Muscle of leg (tissue), 16 donors: ENCODE data around the gene TRABD2B. TPM values are rescaled to one million over a fixed set of nuclear protein-coding genes. Genes with fewer than 3 reads are reported as not detected.
A peak's percentile ranks its signal among the peaks of the same experiment; 100 is the strongest.

ENCODE experiments used
- DNase-seq: peaks from one replicate; pipeline ENCODE4 v3.0.0; 2013
- H3K27ac ChIP-seq: one replicate; pipeline ENCODE4 v1.5.1; 2013; ENCODE audit warnings: mild to moderate bottlenecking, low read length, control low read depth
- H3K27me3 ChIP-seq: one replicate; pipeline ENCODE4 v1.6.1; 2013; ENCODE audit warnings: low read length; ENCODE audit not compliant: control insufficient read depth, insufficient read depth
- H3K36me3 ChIP-seq: one replicate; pipeline ENCODE4 v1.6.1; 2013; ENCODE audit warnings: low read length; ENCODE audit not compliant: control insufficient read depth, insufficient read depth
- H3K4me1 ChIP-seq: one replicate; pipeline ENCODE4 v1.6.1; 2013; ENCODE audit warnings: low read length; ENCODE audit not compliant: control insufficient read depth, insufficient read depth
- H3K4me3 ChIP-seq: one replicate; pipeline ENCODE4 v1.5.1; 2013; ENCODE audit warnings: low read length, control low read depth
- H3K9me3 ChIP-seq: replicated peaks from 2 replicates; pipeline ENCODE4 v1.6.1; 2013; ENCODE audit warnings: low read depth, low read length; ENCODE audit not compliant: control insufficient read depth
- WGBS: methylation state at CpG from one replicate; pipeline ENCODE4 v1.1.5; 2013; ENCODE audit warnings: missing lambda C conversion rate; ENCODE audit not compliant: insufficient coverage; 5-methylcytosine and 5-hydroxymethylcytosine counted together
- long read RNA-seq, 11 donors: transcript quantifications; one replicate each; lab custom pipeline, GENCODE V29; 2026
- polyA plus RNA-seq, 8 donors: library from polyadenylated mRNA; unstranded; fragments of 120-200 nt; gene quantifications; one replicate each; pipeline versions ENCODE4 v1.2.1 to v1.2.3, GENCODE V29; 2013; ENCODE audit warnings: inconsistent platforms in 1 of 8, low replicate concordance in 1 of 8; ENCODE audit not compliant: insufficient read length in 8 of 8, insufficient read depth in 1 of 8
- total RNA-seq: library from RNA; stranded (reverse); fragments of 120-200 nt; gene quantifications from one replicate; pipeline ENCODE4 v1.2.4, GENCODE V29; 2013

Gene TRABD2B
- 1.1 TPM for total RNA-seq
- polyA plus RNA-seq, result 1 to 10 TPM; 3.0 to 7.0 (median 4.7) TPM
- long read RNA-seq, donor 1, full-length matches to known transcripts, result 1 of 1 reads
- long read RNA-seq, donor 1, partial matches to known transcripts, result 0 of 1 reads
- long read RNA-seq, donor 1, other reads (novel, unspliced or antisense), result 0 of 1 reads
- long read RNA-seq, donor 2, result 0 reads
- long read RNA-seq, donor 3, result 0 reads
- long read RNA-seq, donor 4, result 0 reads
- long read RNA-seq, donor 5, full-length matches to known transcripts, result 1 of 1 reads
- long read RNA-seq, donor 5, partial matches to known transcripts, result 0 of 1 reads
- long read RNA-seq, donor 5, other reads (novel, unspliced or antisense), result 0 of 1 reads
- long read RNA-seq, donor 6, result 0 reads
- long read RNA-seq, donor 7, full-length matches to known transcripts, result 1 of 1 reads
- long read RNA-seq, donor 7, partial matches to known transcripts, result 0 of 1 reads
- long read RNA-seq, donor 7, other reads (novel, unspliced or antisense), result 0 of 1 reads
- long read RNA-seq, donor 8, result 0 reads
- long read RNA-seq, donor 9, full-length matches to known transcripts, result 1 of 1 reads
- long read RNA-seq, donor 9, partial matches to known transcripts, result 0 of 1 reads
- long read RNA-seq, donor 9, other reads (novel, unspliced or antisense), result 0 of 1 reads
- long read RNA-seq, donor 10, result 0 reads
- long read RNA-seq, donor 11, result 0 reads

DNA sequence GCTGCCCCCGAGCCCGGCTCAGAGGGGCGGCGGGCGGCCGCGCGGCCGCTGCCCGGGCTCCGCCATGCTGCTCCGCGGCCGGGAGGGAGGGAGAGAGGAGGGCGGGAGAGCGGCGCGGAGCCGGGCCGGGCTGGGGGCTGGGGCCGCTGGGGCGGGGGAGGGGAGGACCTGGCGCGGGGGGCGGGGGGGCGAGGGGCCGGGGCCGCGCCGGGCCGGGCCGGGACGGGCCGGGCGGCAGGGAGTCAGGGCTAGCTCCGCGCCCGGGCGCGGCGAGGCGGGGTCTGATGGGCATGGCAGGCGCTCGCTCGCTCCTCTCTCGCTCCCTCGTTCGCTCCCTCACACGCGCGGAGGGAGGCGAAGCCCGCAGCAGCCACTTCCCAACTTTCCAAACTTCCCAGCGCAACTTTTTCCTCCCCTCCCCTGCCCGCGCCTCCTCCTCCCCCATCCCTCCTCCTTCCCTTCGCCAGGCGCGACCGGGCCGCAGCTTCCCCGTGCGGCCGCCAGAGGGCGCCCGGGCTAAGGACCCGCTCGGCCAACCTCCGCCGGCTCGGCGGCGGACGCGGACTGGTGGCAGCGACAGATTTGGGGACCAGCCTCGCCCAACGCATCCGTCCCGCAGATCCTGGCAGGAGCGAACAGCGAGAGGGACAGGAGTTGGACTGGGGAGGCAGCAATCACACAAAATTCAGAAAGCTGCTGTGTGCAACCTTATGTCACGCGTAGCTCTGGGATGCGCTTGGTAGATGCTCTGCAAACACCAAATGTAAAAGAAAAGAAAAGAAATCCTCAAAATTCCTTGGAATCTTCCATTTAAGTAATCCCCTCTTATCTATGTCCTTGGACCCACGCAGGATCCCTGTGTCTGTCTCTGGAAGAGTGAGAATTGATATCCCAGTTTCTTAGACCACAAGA lies at the start of gene TRABD2B:
TSS of gene TRABD2B (minus strand) at position 97 of the 912 bp plus-strand sequence.
- peak; percentile 95 for DNase-seq
- Histone ChIP-seq H3K4me3 (peak within 1 kb of the TSS; percentile 55), H3K4me1 (peaks cover 9% of the 10 kb centered on the region), H3K9me3 (no peaks in the 10 kb centered on the region), H3K36me3 (peaks cover 6% of the 10 kb centered on the region), H3K27me3 (peaks cover 39% of the 10 kb centered on the region), H3K27ac (peak within 1 kb of the TSS; percentile 63)
- WGBS, result under 1% methylated on average over 60 of the region's 86 CpGs

GRCh38 chr1:48044311-48044710 lies 47.1 kb upstream of the TRABD2B start:
- H3K4me3 ChIP-seq, result no peak overlapping the region
- no CpG with 5 or more reads among the region's 2 CpGs for WGBS
- H3K27ac ChIP-seq, result no peak overlapping the region
- H3K4me1 ChIP-seq, result peaks cover 31% of the 10 kb centered on the region
- no peaks in the 10 kb centered on the region for H3K36me3 ChIP-seq
- DNase-seq, result no peak
- H3K9me3 ChIP-seq, result no peaks in the 10 kb centered on the region
- peaks cover 3% of the 10 kb centered on the region for H3K27me3 ChIP-seq

- peaks cover 31% of the 10 kb centered on the region for H3K4me1 ChIP-seq
- no peaks in the 10 kb centered on the region for H3K36me3 ChIP-seq
- H3K27me3 ChIP-seq, result peaks cover 3% of the 10 kb centered on the region
- H3K4me3 ChIP-seq, result no peak overlapping the region
- H3K9me3 ChIP-seq, result no peaks in the 10 kb centered on the region
- H3K27ac ChIP-seq, result no peak overlapping the region
- 76% methylated on average over 2 of the region's 2 CpGs for WGBS
- no peak for DNase-seq
Observed at GRCh38 chr1:48043622-48044021, 46.4 kb upstream of the TRABD2B start.

GRCh38 chr1:48040154-48040553 lies 43.0 kb upstream of the TRABD2B start:
- H3K4me1 ChIP-seq, result peaks cover 35% of the 10 kb centered on the region
- peak; percentile 63 for DNase-seq
- peaks cover 6% of the 10 kb centered on the region for H3K27me3 ChIP-seq
- 20% methylated on average over 3 of the region's 6 CpGs for WGBS
- H3K4me3 ChIP-seq, result no peak overlapping the region
- no peaks in the 10 kb centered on the region for H3K36me3 ChIP-seq
- no peaks in the 10 kb centered on the region for H3K9me3 ChIP-seq
- peak overlapping the region; percentile 65 for H3K27ac ChIP-seq

DNA sequence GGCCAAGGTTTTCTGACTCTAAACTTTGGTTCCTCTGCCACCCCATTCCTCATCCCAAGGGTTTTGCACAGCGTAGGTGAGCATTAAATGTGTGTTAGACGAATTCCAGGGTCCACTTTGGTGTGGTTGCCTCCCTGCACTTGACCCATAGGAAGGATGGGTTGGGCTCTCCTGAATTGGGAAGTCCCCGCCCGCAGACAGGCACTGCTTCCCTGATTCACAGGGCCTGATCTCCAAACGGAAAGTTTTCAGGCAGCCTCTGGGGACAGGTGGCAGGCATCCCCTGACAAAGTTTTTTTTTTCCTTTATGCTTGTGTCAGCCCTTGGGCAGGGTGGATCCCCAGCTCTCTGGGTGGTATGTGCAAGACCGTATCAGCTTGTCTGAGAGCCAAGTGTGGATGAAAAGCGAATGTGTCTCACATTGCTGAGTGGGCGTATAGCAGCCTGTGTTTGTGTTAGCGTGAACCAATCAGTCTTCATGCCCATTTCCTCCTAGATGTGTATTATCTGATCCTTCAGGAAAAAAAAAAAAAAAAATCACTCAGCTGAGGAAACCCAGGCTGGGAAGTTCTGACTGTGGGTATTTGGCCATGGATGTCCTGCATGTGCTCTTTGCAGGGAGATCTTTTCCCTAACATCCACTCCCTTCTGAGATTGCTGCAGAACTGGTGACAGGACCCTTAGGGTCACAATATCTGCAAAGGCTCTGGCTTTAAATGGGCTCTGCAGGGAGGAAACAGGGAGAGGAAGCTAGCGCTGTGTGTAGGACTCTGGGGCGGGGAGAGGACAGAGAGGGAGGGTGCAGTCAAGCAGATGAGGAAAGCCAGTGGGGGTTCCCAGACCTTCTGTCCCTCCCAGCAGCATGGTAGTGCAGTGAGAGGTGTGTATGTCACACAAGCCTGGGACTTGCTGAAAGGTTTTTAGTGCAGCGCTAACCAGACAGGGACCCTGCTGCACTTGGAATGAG lies 42.2 kb upstream of the TRABD2B start:
- DNase-seq, result peak; percentile 56
- Histone ChIP-seq H3K4me3 (no peak overlapping the region), H3K27ac (peak overlapping the region; percentile 65), H3K36me3 (no peaks in the 10 kb centered on the region), H3K27me3 (peaks cover 6% of the 10 kb centered on the region), H3K4me1 (peaks cover 37% of the 10 kb centered on the region), H3K9me3 (no peaks in the 10 kb centered on the region)
- WGBS, result 41% methylated on average over 10 of the region's 12 CpGs

DNA sequence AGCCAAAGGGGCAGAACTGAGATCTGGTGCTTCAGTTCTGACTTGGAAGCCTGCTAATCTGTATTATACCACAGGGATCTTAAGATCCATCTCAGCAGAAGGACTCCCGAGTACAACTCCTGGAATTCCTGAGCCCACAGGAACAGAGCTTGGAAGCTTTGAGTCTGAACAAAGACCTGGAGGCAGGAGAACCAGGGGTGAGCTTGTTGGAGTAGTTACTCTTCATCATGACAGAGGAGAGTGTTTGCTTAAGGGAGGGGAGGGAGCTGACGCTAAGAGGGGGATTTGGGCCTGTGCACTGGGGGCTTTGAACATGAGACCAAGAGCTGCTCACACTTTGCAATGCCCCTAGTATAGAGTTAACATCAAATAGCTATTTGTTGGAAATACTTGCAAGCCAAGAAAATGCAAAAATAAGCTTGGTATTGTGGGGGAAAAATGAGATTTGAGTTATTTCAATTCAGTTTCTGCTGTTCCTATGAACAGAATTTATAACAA lies 41.1 kb upstream of the TRABD2B start:
- no peak overlapping the region for H3K4me3 ChIP-seq
- DNase-seq, result no peak
- no CpG with 5 or more reads among the region's 2 CpGs for WGBS
- H3K4me1 ChIP-seq, result peaks cover 35% of the 10 kb centered on the region
- H3K27ac ChIP-seq, result no peak overlapping the region
- H3K36me3 ChIP-seq, result no peaks in the 10 kb centered on the region
- peaks cover 6% of the 10 kb centered on the region for H3K27me3 ChIP-seq
- no peaks in the 10 kb centered on the region for H3K9me3 ChIP-seq

DNA sequence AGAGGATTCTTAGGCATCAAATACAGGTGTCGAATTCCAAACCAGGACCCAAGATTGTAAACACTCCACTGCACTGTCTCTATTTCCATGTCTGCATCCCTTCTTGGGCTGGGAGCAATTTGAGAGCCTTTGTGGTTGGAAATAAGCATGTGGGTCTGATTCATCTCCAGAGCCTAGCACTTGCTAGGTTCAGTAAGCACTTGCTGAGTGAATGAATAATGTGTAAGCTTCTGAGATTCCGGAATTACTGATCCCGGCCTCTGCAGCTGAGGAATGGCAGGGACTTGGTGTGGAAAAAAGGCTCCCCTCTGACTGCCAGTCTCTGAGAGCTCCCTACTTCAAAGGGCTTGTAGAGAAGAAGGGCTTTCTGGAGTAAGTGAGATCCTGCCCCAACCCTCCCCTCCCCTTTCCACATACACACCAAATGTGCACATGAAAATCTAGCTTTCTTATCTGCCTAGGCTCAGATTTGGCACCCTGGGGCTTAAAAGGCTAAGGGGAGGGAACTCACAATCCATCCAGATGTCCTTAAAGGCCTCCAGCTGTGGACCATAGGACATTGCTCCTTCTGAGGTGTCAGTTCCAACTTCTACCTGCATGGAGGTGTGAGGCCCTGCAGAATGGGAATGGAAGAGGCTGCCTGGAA lies 39.6 kb upstream of the TRABD2B start:
- Histone ChIP-seq H3K27ac (no peak overlapping the region), H3K9me3 (no peaks in the 10 kb centered on the region), H3K4me3 (no peak overlapping the region), H3K27me3 (peaks cover 3% of the 10 kb centered on the region), H3K4me1 (peaks cover 35% of the 10 kb centered on the region), H3K36me3 (no peaks in the 10 kb centered on the region)
- no CpG with 5 or more reads among the region's 3 CpGs for WGBS
- DNase-seq, result no peak

- peak; percentile 82 for DNase-seq
- H3K9me3 ChIP-seq, result no peaks in the 10 kb centered on the region
- H3K27me3 ChIP-seq, result peaks cover 3% of the 10 kb centered on the region
- no peak overlapping the region for H3K4me3 ChIP-seq
- no peaks in the 10 kb centered on the region for H3K36me3 ChIP-seq
- H3K4me1 ChIP-seq, result peaks cover 26% of the 10 kb centered on the region
- H3K27ac ChIP-seq, result no peak overlapping the region
Observed at GRCh38 chr1:48035371-48036141, 38.4 kb upstream of the TRABD2B start.
